HG02798 (cell line): ENCODE data around the gene TCF7L1.
"Not testable (repeated sequence)": the region's sequence is repeated elsewhere in the genome, so short reads cannot be mapped to it uniquely, and the experiment has no call there.

ENCODE experiments used
- ATAC-seq: cut with Tn5 transposase; IDR thresholded peaks from one replicate; pipeline ENCODE4 v1.9.1; 2021; ENCODE audit warnings: mild to moderate bottlenecking; ENCODE audit not compliant: unreplicated experiment, poor library complexity

TCF7L1 gene

GRCh38 chr2:85180322-85181133, 47.3 kb downstream of the TCF7L1 start:
- ATAC-seq: no peak

GRCh38 chr2:85181134-85181631, 48.0 kb downstream of the TCF7L1 start:
- no peak for ATAC-seq

- no peak for ATAC-seq
Observed at GRCh38 chr2:85181844-85182456, 48.8 kb downstream of the TCF7L1 start.

GRCh38 chr2:85183076-85183475, 49.9 kb downstream of the TCF7L1 start:
- no peak for ATAC-seq

GRCh38 chr2:85183479-85183878, 50.3 kb downstream of the TCF7L1 start:
- ATAC-seq: no peak

- ATAC-seq: no peak
Observed at GRCh38 chr2:85184231-85184630, 51.0 kb downstream of the TCF7L1 start.

- no peak for ATAC-seq
Observed at GRCh38 chr2:85184990-85185389, 51.8 kb downstream of the TCF7L1 start.

- no peak for ATAC-seq
Observed at GRCh38 chr2:85185431-85185940, 52.3 kb downstream of the TCF7L1 start.

- no peak for ATAC-seq
Observed at GRCh38 chr2:85187069-85187468, 53.9 kb downstream of the TCF7L1 start.

- no peak for ATAC-seq
Observed at GRCh38 chr2:85188852-85189251, 55.7 kb downstream of the TCF7L1 start.

GRCh38 chr2:85189606-85190270, 56.5 kb downstream of the TCF7L1 start:
- ATAC-seq: no peak

GRCh38 chr2:85191157-85191556, 58.0 kb downstream of the TCF7L1 start:
- no peak for ATAC-seq

- no peak for ATAC-seq
Observed at GRCh38 chr2:85194780-85195480, 61.7 kb downstream of the TCF7L1 start.

- ATAC-seq: no peak
Observed at GRCh38 chr2:85195956-85196355, 62.8 kb downstream of the TCF7L1 start.

GRCh38 chr2:85199698-85200097, 66.5 kb downstream of the TCF7L1 start:
- ATAC-seq: no peak

GRCh38 chr2:85209887-85210286, 76.7 kb downstream of the TCF7L1 start:
- no peak for ATAC-seq

- ATAC-seq: no peak
Observed at GRCh38 chr2:85210511-85210910, 77.3 kb downstream of the TCF7L1 start.

- ATAC-seq: not testable (repeated sequence)
Observed at GRCh38 chr2:85211606-85212005, 78.4 kb downstream of the TCF7L1 start.

- no peak for ATAC-seq
Observed at GRCh38 chr2:85212841-85213240, 79.6 kb downstream of the TCF7L1 start.

- ATAC-seq: no peak
Observed at GRCh38 chr2:85213404-85213803, 80.2 kb downstream of the TCF7L1 start.
